Epithelial cell of proximal tubule (primary cell): ENCODE data around the gene PAOX. TPM values are rescaled to one million over a fixed set of nuclear protein-coding genes. Genes with fewer than 3 reads are reported as not detected.

Source experiments
- DNase-seq: peaks from one replicate; pipeline ENCODE4 v3.0.0-alpha.2; 2011; ENCODE audit warnings: low read depth
- H3K4me3 ChIP-seq: 2 replicates; pipeline ENCODE4 v1.5.1; 2011; ENCODE audit warnings: low read depth, mild to moderate bottlenecking, low read length
- CTCF ChIP-seq: conservative IDR thresholded peaks from 2 replicates; pipeline ENCODE4 v1.5.1; 2012; ENCODE audit warnings: low read depth, mild to moderate bottlenecking, low read length
- total RNA-seq: library from RNA; depleted of rRNA; stranded (reverse); fragments of >200 nt; gene quantifications from 2 replicates; pipeline ENCODE4 v1.2.3, GENCODE V29; 2015

Gene PAOX
- total RNA-seq, 1 donor from 2014 or later = 3.6 TPM

- no peak for TF ChIP-seq CTCF
- no peak overlapping the region for H3K4me3 ChIP-seq
- DNase-seq = no peak
Measured at GRCh38 chr10:133440633-133441285, 61.7 kb downstream of the PAOX start.

Other genes starting within 250 kb of the PAOX start
- gene KNDC1, start 219.0 kb upstream of the PAOX start, total RNA-seq = 0.06 and 0.65 TPM in 2 replicates
- gene UTF1, start 149.0 kb upstream of the PAOX start, total RNA-seq = not detected in 2 replicates
- gene VENTX, start 141.4 kb upstream of the PAOX start, total RNA-seq = not detected in 2 replicates
- 26.0 and 52.6 TPM in 2 replicates for gene ADAM8, start 102.4 kb upstream of the PAOX start, total RNA-seq
- gene TUBGCP2, start 70.4 kb upstream of the PAOX start, total RNA-seq = 35.2 and 68.9 TPM in 2 replicates
- gene ZNF511, start 70.3 kb upstream of the PAOX start, total RNA-seq = 28.8 and 59.6 TPM in 2 replicates
- gene CALY, start 42.4 kb upstream of the PAOX start, total RNA-seq = 1.5 TPM in 1 of 2 replicates, not detected in the other
- gene PRAP1, start 31.9 kb upstream of the PAOX start, total RNA-seq = not detected in 2 replicates
- 57.2 and 75.5 TPM in 2 replicates for gene FUOM, start 21.2 kb upstream of the PAOX start, total RNA-seq
- 130 and 147 TPM in 2 replicates for gene ECHS1, start 5.9 kb upstream of the PAOX start, total RNA-seq
- 31.8 and 51.9 TPM in 2 replicates for gene MTG1, start 14.9 kb downstream of the PAOX start, total RNA-seq
- 0.12 and 0.51 TPM in 2 replicates for gene SPRN, start 45.4 kb downstream of the PAOX start, total RNA-seq
- gene SCART1, start 74.7 kb downstream of the PAOX start, total RNA-seq = 0.14 and 1.3 TPM in 2 replicates
- 0.17 and 1.1 TPM in 2 replicates for gene CYP2E1, start 148.1 kb downstream of the PAOX start, total RNA-seq
- gene SYCE1, start 186.3 kb downstream of the PAOX start, total RNA-seq = not detected in 2 replicates
- gene FRG2B, start 247.5 kb downstream of the PAOX start, total RNA-seq = not detected in 2 replicates